ENCODE data around the gene PLCB3. TPM values are rescaled to one million over a fixed set of nuclear protein-coding genes. Genes with fewer than 3 reads are reported as not detected.

Gene PLCB3
- total and polyA plus RNA-seq, 12 donors = 5.0 to 89.5 (median 41.2) TPM

- WGBS, 4 donors = 0 to 3% (median 1%) methylated on average over 17 to 58 of the region's 58 CpGs
- TF ChIP-seq POLR2A (IDR thresholded peaks at IDR 0.05) = peak; percentile 71 to 94
- no peak for TF ChIP-seq CTCF (IDR thresholded peaks at IDR 0.05)
- Histone ChIP-seq H3K9me3 (replicated peaks in 1 of 3) (no peaks in the 10 kb centered on the region), H3K4me1 (replicated peaks in 1 of 2) (peaks cover 29 to 41% of the 10 kb centered on the region in 2 donors), H3K36me3 (replicated peaks in 1 of 2) (peaks cover 0 to 31% of the 10 kb centered on the region in 2 donors), H3K27me3 (no peaks in the 10 kb centered on the region), H3K4me3 (peak within 1 kb of the TSS; percentile 71 to 99 (median 91)), H3K27ac (peak within 1 kb of the TSS; percentile 80 to 99 (median 97))
- peak; percentile 97 to 99 (median 98) for DNase-seq
- intact Hi-C loops (cut with DNase I) = no loop called here
These were observed 10.7 kb upstream of the PLCB3 start, which contains the start of gene FKBP2 for GRCh38 chr11:64240435-64241240. Gene FKBP2 (plus strand): TSS chr11:64241095. CDS start chr11:64242388, 1,293 bp downstream.

GRCh38 chr11:64241241-64241490 lies 10.2 kb upstream of the PLCB3 start:
- 0 to 1% (median 1%) methylated on average over 20 to 24 of the region's 24 CpGs; no CpG with 5 or more reads in 1 of the 4 donors for WGBS, 4 donors

DNA sequence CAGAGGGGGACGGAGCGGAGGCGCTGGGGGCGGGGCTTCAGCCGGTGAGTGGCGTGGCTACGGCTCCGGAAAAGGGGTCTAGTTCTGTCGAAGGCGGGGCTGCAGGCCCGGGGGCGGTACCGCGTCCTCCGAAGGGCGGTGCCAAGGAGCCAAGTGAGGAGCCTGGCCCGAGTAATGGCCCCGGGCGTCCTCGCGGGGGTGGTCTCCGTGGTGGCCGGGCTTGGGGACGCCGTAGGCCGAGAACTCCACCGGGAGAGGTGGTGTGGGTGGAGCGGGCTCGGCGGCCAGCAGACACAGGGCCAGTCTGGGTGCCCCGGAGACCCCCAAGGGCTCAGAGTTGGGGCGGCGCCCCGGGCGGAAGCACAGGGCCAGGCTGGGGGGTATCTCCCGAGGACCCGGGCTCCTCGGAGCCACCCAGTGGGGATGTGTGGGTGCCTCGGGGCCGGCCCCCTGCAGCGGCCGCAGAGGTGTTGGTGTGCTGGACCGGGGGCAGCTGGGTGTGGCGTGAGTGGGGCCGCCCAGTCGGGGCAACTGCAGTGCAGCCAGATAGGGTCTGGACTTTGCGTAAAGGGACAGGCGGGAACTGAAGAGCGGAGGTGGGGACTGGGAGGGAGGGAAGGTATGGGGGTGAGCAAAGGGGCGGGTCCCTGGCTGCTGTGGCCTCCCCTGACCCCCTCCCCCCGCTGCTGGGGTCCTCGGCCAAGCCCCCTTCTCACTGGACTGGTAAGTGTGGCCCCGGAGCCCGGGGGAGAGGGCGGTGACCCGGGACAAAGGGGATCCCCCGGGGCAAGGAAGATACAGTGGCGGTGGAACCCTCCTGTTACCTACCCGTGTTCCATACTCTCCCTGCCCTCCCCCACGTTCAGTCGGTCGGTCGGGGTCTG lies 9.6 kb upstream of the PLCB3 start:
- 0 to 1% (median 1%) methylated on average over 3 to 63 of the region's 63 CpGs for WGBS, 4 donors
- TF ChIP-seq CTCF (IDR thresholded peaks at IDR 0.05) = peak in 1 of 6 experiments; percentile 6
- peak in 1 of 2 donors; percentile 5 for TF ChIP-seq POLR2A (IDR thresholded peaks at IDR 0.05)
- peak overlapping the region; percentile 63 to 99 (median 97) for H3K27ac ChIP-seq
- H3K27me3 ChIP-seq = no peaks in the 10 kb centered on the region
- no peaks in the 10 kb centered on the region for H3K9me3 ChIP-seq (replicated peaks in 1 of 3)
- peaks cover 32 to 44% of the 10 kb centered on the region in 2 donors for H3K4me1 ChIP-seq (replicated peaks in 1 of 2)
- H3K4me3 ChIP-seq = peak overlapping the region; percentile 38 to 99 (median 91)
- peaks cover 0 to 31% of the 10 kb centered on the region in 2 donors for H3K36me3 ChIP-seq (replicated peaks in 1 of 2)
- peak in 6 of 7 donors; percentile 53 to 74 (median 67) for DNase-seq
- intact Hi-C loops (cut with DNase I) = no loop called here

More at GRCh38 chr11:64241241-64241490, 10.2 kb upstream of the PLCB3 start:
- H3K9me3 ChIP-seq (replicated peaks in 1 of 3) = no peaks in the 10 kb centered on the region
- TF ChIP-seq CTCF (IDR thresholded peaks at IDR 0.05) = no peak
- TF ChIP-seq POLR2A (IDR thresholded peaks at IDR 0.05) = no peak
- H3K4me3 ChIP-seq = peak overlapping the region in 3 of 4 donors; percentile 22 to 99 (median 71)
- peaks cover 0 to 31% of the 10 kb centered on the region in 2 donors for H3K36me3 ChIP-seq (replicated peaks in 1 of 2)
- H3K27me3 ChIP-seq = no peaks in the 10 kb centered on the region
- DNase-seq = peak; percentile 100
- H3K27ac ChIP-seq = peak overlapping the region; percentile 80 to 99 (median 97)
- peaks cover 32 to 43% of the 10 kb centered on the region in 2 donors for H3K4me1 ChIP-seq (replicated peaks in 1 of 2)
- intact Hi-C loops (cut with DNase I) = no loop called here
